Measurements from ENCODE around the gene B3GALT6.

GRCh38 chr1:1220197-1220596 lies 11.8 kb upstream of the B3GALT6 start:
- TF ChIP-seq EZH2phosphoT487 (IDR thresholded peaks at IDR 0.05; ENCODE audit: insufficient read depth, low read depth) (no peak), EZH2 (IDR thresholded peaks at IDR 0.05; ENCODE audit: insufficient read depth, poor library complexity, severe bottlenecking) (no peak)
